GM23338 (cell line): ENCODE measurements around the gene ADAMTSL2. TPM values are rescaled to one million over a fixed set of nuclear protein-coding genes. Genes with fewer than 3 reads are reported as not detected.

ENCODE experiments used
- ATAC-seq: fragments of 200-7000 bp; cut with Tn5 transposase; 3 replicates; pipeline ENCODE4 v1.9.1; 2020
- DNase-seq: peaks from one replicate; pipeline ENCODE4 v3.0.0-alpha.2; 2015; ENCODE audit warnings: low spot score
- H2AFZ ChIP-seq: fragments of 200-600 bp; sonication (generic); 2 replicates; pipeline ENCODE4 v1.8.0; 2016; ENCODE audit warnings: antibody characterized with exemption, mild to moderate bottlenecking, moderate library complexity
- H3F3A ChIP-seq: fragments of 200-600 bp; sonication (generic); replicated peaks from 2 replicates; pipeline ENCODE4 v1.8.0; 2017; ENCODE audit warnings: antibody characterized with exemption, mixed run types, low read depth
- H3K27ac ChIP-seq: fragments of 200-600 bp; sonication (generic); 2 replicates; pipeline ENCODE4 v1.6.1; 2016; ENCODE audit warnings: low read depth
- H3K27me3 ChIP-seq: fragments of 200-600 bp; sonication (generic); 2 replicates; pipeline ENCODE4 v1.8.0; 2016; ENCODE audit warnings: mild to moderate bottlenecking, mixed run types, moderate library complexity; ENCODE audit not compliant: insufficient read depth
- H3K36me3 ChIP-seq: fragments of 200-600 bp; sonication (generic); 2 replicates; pipeline ENCODE4 v1.8.0; 2016; ENCODE audit warnings: mild to moderate bottlenecking; ENCODE audit not compliant: insufficient read depth
- H3K4me1 ChIP-seq: fragments of 200-600 bp; sonication (generic); 2 replicates; pipeline ENCODE4 v1.8.0; 2016; ENCODE audit warnings: mild to moderate bottlenecking, moderate library complexity; ENCODE audit not compliant: insufficient read depth
- H3K4me2 ChIP-seq: fragments of 200-600 bp; sonication (generic); 2 replicates; pipeline ENCODE4 v1.7.1; 2017; ENCODE audit warnings: mixed run types
- H3K4me3 ChIP-seq: fragments of 200-600 bp; sonication (generic); 2 replicates; pipeline ENCODE4 v1.6.1; 2016; ENCODE audit warnings: mixed run types
- H3K79me2 ChIP-seq: fragments of 200-600 bp; sonication (generic); replicated peaks from 2 replicates; pipeline ENCODE4 v1.8.0; 2017; ENCODE audit warnings: mild to moderate bottlenecking; ENCODE audit not compliant: insufficient read depth
- H3K9me2 ChIP-seq: fragments of 200-600 bp; sonication (generic); 2 replicates; pipeline ENCODE4 v1.8.0; 2017; ENCODE audit not compliant: insufficient read depth
- H4K20me1 ChIP-seq: fragments of 200-600 bp; sonication (generic); replicated peaks from 2 replicates; pipeline ENCODE4 v1.8.0; 2017; ENCODE audit warnings: mild to moderate bottlenecking; ENCODE audit not compliant: insufficient read depth
- H3K27ac Mint-ChIP-seq: 2 replicates; pipeline ENCODE4 v1.8.0; 2020; ENCODE audit warnings: inconsistent platforms, mild to moderate bottlenecking, moderate library complexity, mixed read lengths
- H3K27me3 Mint-ChIP-seq: 3 replicates; pipeline ENCODE4 v1.8.0; 2022; ENCODE audit warnings: low read depth, mild to moderate bottlenecking, moderate library complexity, mixed read lengths, inconsistent platforms; ENCODE audit not compliant: insufficient read depth, poor library complexity
- H3K36me3 Mint-ChIP-seq: 3 replicates; pipeline ENCODE4 v1.8.0; 2021; ENCODE audit warnings: low read depth, mild to moderate bottlenecking, inconsistent platforms, moderate library complexity, mixed read lengths
- H3K4me1 Mint-ChIP-seq: 3 replicates; pipeline ENCODE4 v1.8.0; 2020; ENCODE audit warnings: mild to moderate bottlenecking, inconsistent platforms, mixed read lengths
- H3K4me3 Mint-ChIP-seq: 3 replicates; pipeline ENCODE4 v1.8.0; 2021; ENCODE audit warnings: moderate library complexity, mild to moderate bottlenecking, inconsistent platforms, mixed read lengths
- H3K9me3 Mint-ChIP-seq: 3 replicates; pipeline ENCODE4 v1.8.0; 2020; ENCODE audit warnings: moderate library complexity, mild to moderate bottlenecking, inconsistent platforms, mixed read lengths
- CREB1 ChIP-seq: fragments of 250-450 bp; sonication (Bioruptor Pico); IDR thresholded peaks from 2 replicates; pipeline ENCODE4 v1.5.0; 2020; ENCODE audit warnings: low read depth, mild to moderate bottlenecking, moderate library complexity
- EZH2 ChIP-seq: fragments of 200-600 bp; sonication (generic); IDR thresholded peaks from one replicate; pipeline ENCODE4 v1.8.0; 2017; ENCODE audit warnings: antibody characterized with exemption, mild to moderate bottlenecking, low read depth; ENCODE audit not compliant: unreplicated experiment
- EZH2phosphoT487 ChIP-seq: fragments of 200-600 bp; sonication (generic); IDR thresholded peaks from one replicate; pipeline ENCODE4 v1.8.1; 2018; ENCODE audit warnings: antibody characterized with exemption; ENCODE audit not compliant: unreplicated experiment
- JUNB ChIP-seq: IDR thresholded peaks from one replicate; pipeline ENCODE4 v1.6.1; 2016; ENCODE audit warnings: antibody characterized with exemption; ENCODE audit not compliant: unreplicated experiment
- NANOG ChIP-seq: IDR thresholded peaks from 2 replicates; pipeline ENCODE4 v1.6.1; 2016; ENCODE audit warnings: antibody characterized with exemption, borderline replicate concordance
- POLR2AphosphoS5 ChIP-seq: IDR thresholded peaks from 2 replicates; pipeline ENCODE4 v1.6.1; 2016; ENCODE audit warnings: antibody characterized with exemption, low read depth
- STAT1 ChIP-seq: IDR thresholded peaks from one replicate; pipeline ENCODE4 v1.6.1; 2016; ENCODE audit warnings: antibody characterized with exemption; ENCODE audit not compliant: unreplicated experiment
- ZNF114 ChIP-seq: fragments of 250-450 bp; sonication (Bioruptor Pico); IDR thresholded peaks from 2 replicates; pipeline ENCODE4 v1.5.0; 2020; ENCODE audit warnings: mild to moderate bottlenecking, moderate library complexity
- ZNF331 ChIP-seq: fragments of 250-450 bp; sonication (Bioruptor Pico); IDR thresholded peaks from 2 replicates; pipeline ENCODE4 v1.5.0; 2020; ENCODE audit warnings: low read depth, mild to moderate bottlenecking, moderate library complexity
- polyA plus RNA-seq: library from polyadenylated mRNA; unstranded; fragments of >200 nt; fragmentation: Nextera tagmentation; extraction: Ambion mirVana; gene quantifications from 2 replicates; pipeline ENCODE4 v1.2.1, GENCODE V29; 2016
- total RNA-seq: library from RNA; depleted of rRNA; stranded (reverse); fragments of >200 nt; shearing (Covaris generic); gene quantifications from 2 replicates; pipeline ENCODE4 v1.2.3, GENCODE V29; 2014
- TF ChIP-seq, protein P1 (sequence below), 2 experiments: fragments of 200-600 bp in 1 of 2; sonication (generic) in 1 of 2; conservative IDR thresholded peaks; 2 replicates each; pipeline versions ENCODE4 v1.5.1 to v1.6.1; 2016 to 2017; ENCODE audit warnings: antibody characterized with exemption in 2 of 2, low read depth in 2 of 2, mild to moderate bottlenecking in 2 of 2, moderate library complexity in 1 of 2
- TF ChIP-seq, protein P2 (sequence below): IDR thresholded peaks from one replicate; pipeline ENCODE4 v1.6.1; 2018; ENCODE audit warnings: antibody characterized with exemption; ENCODE audit not compliant: unreplicated experiment
- TF ChIP-seq, protein P3 (sequence below): fragments of 250-450 bp; sonication (Bioruptor Pico); IDR thresholded peaks from 2 replicates; pipeline ENCODE4 v1.5.0; 2020; ENCODE audit warnings: mild to moderate bottlenecking, moderate library complexity

ADAMTSL2 gene
- total and polyA plus RNA-seq, 2 experiments from 2014 or later, result 0.15 to 0.66 TPM

DNA sequence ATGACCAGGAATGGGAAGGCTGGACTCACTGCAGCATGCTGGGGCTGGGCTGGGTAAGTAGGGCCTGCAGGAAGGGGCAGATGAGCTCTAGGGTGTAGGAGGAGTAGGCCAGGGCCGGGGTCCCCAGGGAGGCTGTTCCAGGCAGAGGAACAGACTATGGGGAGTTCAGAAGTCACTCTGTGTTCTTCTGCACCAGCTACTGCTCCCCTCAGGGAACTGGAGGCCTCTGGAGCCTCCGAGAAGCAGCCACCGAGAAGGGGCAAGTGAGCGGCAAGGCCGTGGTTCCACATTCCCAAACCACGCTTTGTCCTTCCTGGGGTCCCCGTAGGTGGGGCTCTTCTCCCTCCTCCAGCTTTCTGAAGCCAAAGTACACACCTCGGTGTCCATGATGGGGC lies 47.2 kb upstream of the ADAMTSL2 start:
- Mint-ChIP-seq H3K4me3 (no peak overlapping the region), H3K27me3 (peaks cover 4% of the 10 kb centered on the region), H3K9me3 (no peaks in the 10 kb centered on the region; the same call in 2 of the 3 replicates), H3K4me1 (no peaks in the 10 kb centered on the region), H3K36me3 (no peaks in the 10 kb centered on the region), H3K27ac (no peak overlapping the region)
- no peaks in the 10 kb centered on the region for H4K20me1 ChIP-seq
- no peaks in the 10 kb centered on the region for H3K9me2 ChIP-seq
- ATAC-seq (no peak), DNase-seq (no peak)
- no peaks in the 10 kb centered on the region; the same call in 1 of the 2 replicates for H3K4me1 ChIP-seq
- no peaks in the 10 kb centered on the region for H3K27me3 ChIP-seq
- H3F3A ChIP-seq, result 0 out of 2 replicates have a peak, but pooled peaks cover 2% of the 10 kb centered on the region
- no peak overlapping the region for H3K4me2 ChIP-seq
- H3K27ac ChIP-seq, result no peak overlapping the region
- no peak overlapping the region for H3K4me3 ChIP-seq
- TF ChIP-seq CREB1 (CRISPR knock-in tag), result no peak
- TF ChIP-seq, protein P1, sequence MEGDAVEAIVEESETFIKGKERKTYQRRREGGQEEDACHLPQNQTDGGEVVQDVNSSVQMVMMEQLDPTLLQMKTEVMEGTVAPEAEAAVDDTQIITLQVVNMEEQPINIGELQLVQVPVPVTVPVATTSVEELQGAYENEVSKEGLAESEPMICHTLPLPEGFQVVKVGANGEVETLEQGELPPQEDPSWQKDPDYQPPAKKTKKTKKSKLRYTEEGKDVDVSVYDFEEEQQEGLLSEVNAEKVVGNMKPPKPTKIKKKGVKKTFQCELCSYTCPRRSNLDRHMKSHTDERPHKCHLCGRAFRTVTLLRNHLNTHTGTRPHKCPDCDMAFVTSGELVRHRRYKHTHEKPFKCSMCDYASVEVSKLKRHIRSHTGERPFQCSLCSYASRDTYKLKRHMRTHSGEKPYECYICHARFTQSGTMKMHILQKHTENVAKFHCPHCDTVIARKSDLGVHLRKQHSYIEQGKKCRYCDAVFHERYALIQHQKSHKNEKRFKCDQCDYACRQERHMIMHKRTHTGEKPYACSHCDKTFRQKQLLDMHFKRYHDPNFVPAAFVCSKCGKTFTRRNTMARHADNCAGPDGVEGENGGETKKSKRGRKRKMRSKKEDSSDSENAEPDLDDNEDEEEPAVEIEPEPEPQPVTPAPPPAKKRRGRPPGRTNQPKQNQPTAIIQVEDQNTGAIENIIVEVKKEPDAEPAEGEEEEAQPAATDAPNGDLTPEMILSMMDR (conservative IDR thresholded peaks at IDR 0.05; ENCODE audit: low read depth in 2 of 2), result no peak
- no peak for TF ChIP-seq STAT1
- TF ChIP-seq NANOG, result no peak
- no peak for TF ChIP-seq ZNF114
- no peak for TF ChIP-seq JUNB
- TF ChIP-seq, protein P2, sequence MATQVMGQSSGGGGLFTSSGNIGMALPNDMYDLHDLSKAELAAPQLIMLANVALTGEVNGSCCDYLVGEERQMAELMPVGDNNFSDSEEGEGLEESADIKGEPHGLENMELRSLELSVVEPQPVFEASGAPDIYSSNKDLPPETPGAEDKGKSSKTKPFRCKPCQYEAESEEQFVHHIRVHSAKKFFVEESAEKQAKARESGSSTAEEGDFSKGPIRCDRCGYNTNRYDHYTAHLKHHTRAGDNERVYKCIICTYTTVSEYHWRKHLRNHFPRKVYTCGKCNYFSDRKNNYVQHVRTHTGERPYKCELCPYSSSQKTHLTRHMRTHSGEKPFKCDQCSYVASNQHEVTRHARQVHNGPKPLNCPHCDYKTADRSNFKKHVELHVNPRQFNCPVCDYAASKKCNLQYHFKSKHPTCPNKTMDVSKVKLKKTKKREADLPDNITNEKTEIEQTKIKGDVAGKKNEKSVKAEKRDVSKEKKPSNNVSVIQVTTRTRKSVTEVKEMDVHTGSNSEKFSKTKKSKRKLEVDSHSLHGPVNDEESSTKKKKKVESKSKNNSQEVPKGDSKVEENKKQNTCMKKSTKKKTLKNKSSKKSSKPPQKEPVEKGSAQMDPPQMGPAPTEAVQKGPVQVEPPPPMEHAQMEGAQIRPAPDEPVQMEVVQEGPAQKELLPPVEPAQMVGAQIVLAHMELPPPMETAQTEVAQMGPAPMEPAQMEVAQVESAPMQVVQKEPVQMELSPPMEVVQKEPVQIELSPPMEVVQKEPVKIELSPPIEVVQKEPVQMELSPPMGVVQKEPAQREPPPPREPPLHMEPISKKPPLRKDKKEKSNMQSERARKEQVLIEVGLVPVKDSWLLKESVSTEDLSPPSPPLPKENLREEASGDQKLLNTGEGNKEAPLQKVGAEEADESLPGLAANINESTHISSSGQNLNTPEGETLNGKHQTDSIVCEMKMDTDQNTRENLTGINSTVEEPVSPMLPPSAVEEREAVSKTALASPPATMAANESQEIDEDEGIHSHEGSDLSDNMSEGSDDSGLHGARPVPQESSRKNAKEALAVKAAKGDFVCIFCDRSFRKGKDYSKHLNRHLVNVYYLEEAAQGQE, result no peak
- no peak for TF ChIP-seq POLR2AphosphoS5
- TF ChIP-seq, protein P3, sequence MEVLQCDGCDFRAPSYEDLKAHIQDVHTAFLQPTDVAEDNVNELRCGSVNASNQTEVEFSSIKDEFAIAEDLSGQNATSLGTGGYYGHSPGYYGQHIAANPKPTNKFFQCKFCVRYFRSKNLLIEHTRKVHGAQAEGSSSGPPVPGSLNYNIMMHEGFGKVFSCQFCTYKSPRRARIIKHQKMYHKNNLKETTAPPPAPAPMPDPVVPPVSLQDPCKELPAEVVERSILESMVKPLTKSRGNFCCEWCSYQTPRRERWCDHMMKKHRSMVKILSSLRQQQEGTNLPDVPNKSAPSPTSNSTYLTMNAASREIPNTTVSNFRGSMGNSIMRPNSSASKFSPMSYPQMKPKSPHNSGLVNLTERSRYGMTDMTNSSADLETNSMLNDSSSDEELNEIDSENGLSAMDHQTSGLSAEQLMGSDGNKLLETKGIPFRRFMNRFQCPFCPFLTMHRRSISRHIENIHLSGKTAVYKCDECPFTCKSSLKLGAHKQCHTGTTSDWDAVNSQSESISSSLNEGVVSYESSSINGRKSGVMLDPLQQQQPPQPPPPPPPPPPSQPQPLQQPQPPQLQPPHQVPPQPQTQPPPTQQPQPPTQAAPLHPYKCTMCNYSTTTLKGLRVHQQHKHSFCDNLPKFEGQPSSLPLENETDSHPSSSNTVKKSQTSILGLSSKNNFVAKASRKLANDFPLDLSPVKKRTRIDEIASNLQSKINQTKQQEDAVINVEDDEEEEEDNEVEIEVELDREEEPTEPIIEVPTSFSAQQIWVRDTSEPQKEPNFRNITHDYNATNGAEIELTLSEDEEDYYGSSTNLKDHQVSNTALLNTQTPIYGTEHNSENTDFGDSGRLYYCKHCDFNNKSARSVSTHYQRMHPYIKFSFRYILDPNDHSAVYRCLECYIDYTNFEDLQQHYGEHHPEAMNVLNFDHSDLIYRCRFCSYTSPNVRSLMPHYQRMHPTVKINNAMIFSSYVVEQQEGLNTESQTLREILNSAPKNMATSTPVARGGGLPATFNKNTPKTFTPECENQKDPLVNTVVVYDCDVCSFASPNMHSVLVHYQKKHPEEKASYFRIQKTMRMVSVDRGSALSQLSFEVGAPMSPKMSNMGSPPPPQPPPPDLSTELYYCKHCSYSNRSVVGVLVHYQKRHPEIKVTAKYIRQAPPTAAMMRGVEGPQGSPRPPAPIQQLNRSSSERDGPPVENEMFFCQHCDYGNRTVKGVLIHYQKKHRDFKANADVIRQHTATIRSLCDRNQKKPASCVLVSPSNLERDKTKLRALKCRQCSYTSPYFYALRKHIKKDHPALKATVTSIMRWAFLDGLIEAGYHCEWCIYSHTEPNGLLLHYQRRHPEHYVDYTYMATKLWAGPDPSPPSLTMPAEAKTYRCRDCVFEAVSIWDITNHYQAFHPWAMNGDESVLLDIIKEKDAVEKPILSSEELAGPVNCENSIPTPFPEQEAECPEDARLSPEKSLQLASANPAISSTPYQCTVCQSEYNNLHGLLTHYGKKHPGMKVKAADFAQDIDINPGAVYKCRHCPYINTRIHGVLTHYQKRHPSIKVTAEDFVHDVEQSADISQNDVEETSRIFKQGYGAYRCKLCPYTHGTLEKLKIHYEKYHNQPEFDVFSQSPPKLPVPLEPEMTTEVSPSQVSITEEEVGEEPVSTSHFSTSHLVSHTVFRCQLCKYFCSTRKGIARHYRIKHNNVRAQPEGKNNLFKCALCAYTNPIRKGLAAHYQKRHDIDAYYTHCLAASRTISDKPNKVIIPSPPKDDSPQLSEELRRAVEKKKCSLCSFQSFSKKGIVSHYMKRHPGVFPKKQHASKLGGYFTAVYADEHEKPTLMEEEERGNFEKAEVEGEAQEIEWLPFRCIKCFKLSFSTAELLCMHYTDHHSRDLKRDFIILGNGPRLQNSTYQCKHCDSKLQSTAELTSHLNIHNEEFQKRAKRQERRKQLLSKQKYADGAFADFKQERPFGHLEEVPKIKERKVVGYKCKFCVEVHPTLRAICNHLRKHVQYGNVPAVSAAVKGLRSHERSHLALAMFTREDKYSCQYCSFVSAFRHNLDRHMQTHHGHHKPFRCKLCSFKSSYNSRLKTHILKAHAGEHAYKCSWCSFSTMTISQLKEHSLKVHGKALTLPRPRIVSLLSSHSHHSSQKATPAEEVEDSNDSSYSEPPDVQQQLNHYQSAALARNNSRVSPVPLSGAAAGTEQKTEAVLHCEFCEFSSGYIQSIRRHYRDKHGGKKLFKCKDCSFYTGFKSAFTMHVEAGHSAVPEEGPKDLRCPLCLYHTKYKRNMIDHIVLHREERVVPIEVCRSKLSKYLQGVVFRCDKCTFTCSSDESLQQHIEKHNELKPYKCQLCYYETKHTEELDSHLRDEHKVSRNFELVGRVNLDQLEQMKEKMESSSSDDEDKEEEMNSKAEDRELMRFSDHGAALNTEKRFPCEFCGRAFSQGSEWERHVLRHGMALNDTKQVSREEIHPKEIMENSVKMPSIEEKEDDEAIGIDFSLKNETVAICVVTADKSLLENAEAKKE (CRISPR knock-in tag), result no peak
- TF ChIP-seq EZH2, result no peak
- no peak for TF ChIP-seq ZNF331 (CRISPR knock-in tag)
- no peak for TF ChIP-seq EZH2phosphoT487
- H3K36me3 ChIP-seq, result no peaks in the 10 kb centered on the region
- H3K79me2 ChIP-seq, result no peaks in the 10 kb centered on the region
- no peak overlapping the region for H2AFZ ChIP-seq
